Measurements from ENCODE around the gene C2CD4D. TPM values are rescaled to one million over a fixed set of nuclear protein-coding genes. Genes with fewer than 3 reads are reported as not detected.

The C2CD4D gene
- total and polyA plus RNA-seq, 12 donors, result 0.04 TPM; not detected in 11

GRCh38 chr1:151839082-151839412 lies 573 bp downstream of the C2CD4D start:
- no peak for DNase-seq
- no peak for TF ChIP-seq CTCF (IDR thresholded peaks at IDR 0.05)
- H3K36me3 ChIP-seq, result no peaks in the 10 kb centered on the region
- peak overlapping the region in 9 of 10 donors; percentile 36 to 58 (median 50) for H3K4me3 ChIP-seq
- H3K27ac ChIP-seq, result peak overlapping the region in 1 of 10 donors; percentile 20
- intact Hi-C loops (cut with DNase I), result loop anchor here in 7 of 10 donors (5.0 to 10.0 kb wide), 9 partner anchors 144 to 394 kb away; partner anchors contain the start of gene POGZ (in 1 of the 7)
- ATAC-seq, result peak in 3 of 8 donors; percentile 2 to 5 (median 5)
- peaks cover 13 to 61% (median 43%) of the 10 kb centered on the region in 7 donors for H3K27me3 ChIP-seq
- H3K4me1 ChIP-seq, result peaks cover 6 to 29% (median 21%) of the 10 kb centered on the region in 9 donors
- WGBS, 2 donors, result 11% methylated on average over 16 of the region's 16 CpGs
- no peaks in the 10 kb centered on the region for H3K9me3 ChIP-seq

- 1 to 2% methylated on average over 87 to 117 of the region's 117 CpGs for WGBS, 2 donors
- Histone ChIP-seq H3K9me3 (no peaks in the 10 kb centered on the region), H3K4me3 (peak overlapping the region; percentile 28 to 58 (median 50)), H3K27me3 (peaks cover 13 to 61% (median 43%) of the 10 kb centered on the region in 7 donors), H3K4me1 (peaks cover 6 to 33% (median 21%) of the 10 kb centered on the region in 9 donors), H3K27ac (peak overlapping the region in 1 of 10 donors; percentile 56), H3K36me3 (no peaks in the 10 kb centered on the region)
- intact Hi-C loops (cut with DNase I), result loop anchor here in 7 of 10 donors (5.0 to 10.0 kb wide), 9 partner anchors 144 to 394 kb away; partner anchors contain the start of gene POGZ (in 1 of the 7)
- peak in 4 of 8 donors; percentile 23 to 58 (median 40) for ATAC-seq
- DNase-seq, result peak in 1 of 2 donors; percentile 28
- TF ChIP-seq CTCF (IDR thresholded peaks at IDR 0.05), result no peak
Observed at GRCh38 chr1:151838222-151839081, 1.2 kb downstream of the C2CD4D start.

- TF ChIP-seq CTCF (IDR thresholded peaks at IDR 0.05), result no peak
- WGBS, 2 donors, result 1 to 8% methylated on average over 25 to 26 of the region's 26 CpGs
- H3K36me3 ChIP-seq, result no peaks in the 10 kb centered on the region
- no peak for DNase-seq
- peak overlapping the region in 1 of 10 donors; percentile 56 for H3K27ac ChIP-seq
- no peaks in the 10 kb centered on the region for H3K9me3 ChIP-seq
- intact Hi-C loops (cut with DNase I), result loop anchor here in 7 of 10 donors (5.0 to 10.0 kb wide), 9 partner anchors 143 to 393 kb away; partner anchors contain the start of gene POGZ (in 1 of the 7)
- peak overlapping the region; percentile 28 to 58 (median 50) for H3K4me3 ChIP-seq
- H3K4me1 ChIP-seq, result peaks cover 6 to 36% (median 21%) of the 10 kb centered on the region in 9 donors
- peaks cover 13 to 61% (median 42%) of the 10 kb centered on the region in 7 donors for H3K27me3 ChIP-seq
- peak in 1 of 8 donors; percentile 7 for ATAC-seq
Observed at GRCh38 chr1:151837884-151838221, 1.8 kb downstream of the C2CD4D start.

GRCh38 chr1:151837197-151837596 lies 2.4 kb downstream of the C2CD4D start:
- TF ChIP-seq CTCF (IDR thresholded peaks at IDR 0.05), result no peak
- H3K9me3 ChIP-seq, result no peaks in the 10 kb centered on the region
- DNase-seq (no peak), ATAC-seq (no peak)
- WGBS, 2 donors, result 55 to 57% methylated on average over 3 of the region's 3 CpGs
- intact Hi-C loops (cut with DNase I), result loop anchor here in 7 of 10 donors (5.0 to 10.0 kb wide), 9 partner anchors 142 to 392 kb away; partner anchors contain the start of gene POGZ (in 1 of the 7)
- H3K27me3 ChIP-seq, result peaks cover 13 to 56% (median 40%) of the 10 kb centered on the region in 7 donors
- H3K27ac ChIP-seq, result no peak overlapping the region
- no peak overlapping the region for H3K4me3 ChIP-seq
- H3K4me1 ChIP-seq, result peaks cover 6 to 42% (median 23%) of the 10 kb centered on the region in 9 donors
- no peaks in the 10 kb centered on the region for H3K36me3 ChIP-seq
